HG03457 (cell line): ENCODE data around the gene SMARCAL1.

Source experiments
- ATAC-seq: cut with Tn5 transposase; IDR thresholded peaks from one replicate; pipeline ENCODE4 v1.9.1; 2021; ENCODE audit warnings: moderate number of reproducible peaks; ENCODE audit not compliant: unreplicated experiment

SMARCAL1 gene

GRCh38 chr2:216526939-216527338, 114.7 kb downstream of the SMARCAL1 start:
- no peak for ATAC-seq

GRCh38 chr2:216527600-216527999, 115.3 kb downstream of the SMARCAL1 start:
- ATAC-seq, result no peak

DNA sequence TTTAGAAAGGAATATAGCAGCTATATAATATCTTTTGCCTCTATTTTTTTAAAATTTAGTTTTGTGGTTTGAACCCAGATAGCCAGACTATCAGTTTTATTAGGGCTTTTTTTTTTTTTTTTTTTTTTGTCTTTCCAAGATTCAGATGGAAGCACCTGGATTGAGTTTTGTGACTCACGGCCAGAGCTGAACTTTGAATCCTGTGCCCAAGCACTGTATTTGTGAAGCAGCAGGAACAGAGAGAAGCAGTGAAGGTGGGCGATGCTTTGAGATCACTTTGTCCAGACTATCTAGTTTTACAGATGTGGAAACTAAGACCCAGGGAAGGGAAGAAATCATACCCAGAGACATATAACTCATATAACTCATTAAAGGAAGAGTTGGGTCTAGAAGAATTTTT, 120.3 kb downstream of the SMARCAL1 start:
- no peak for ATAC-seq
